ENCODE results near the gene RXFP2. TPM values are rescaled to one million over a fixed set of nuclear protein-coding genes. Genes with fewer than 3 reads are reported as not detected.

The RXFP2 gene
- total RNA-seq, 2 donors from 2014 or later, result not detected

DNA sequence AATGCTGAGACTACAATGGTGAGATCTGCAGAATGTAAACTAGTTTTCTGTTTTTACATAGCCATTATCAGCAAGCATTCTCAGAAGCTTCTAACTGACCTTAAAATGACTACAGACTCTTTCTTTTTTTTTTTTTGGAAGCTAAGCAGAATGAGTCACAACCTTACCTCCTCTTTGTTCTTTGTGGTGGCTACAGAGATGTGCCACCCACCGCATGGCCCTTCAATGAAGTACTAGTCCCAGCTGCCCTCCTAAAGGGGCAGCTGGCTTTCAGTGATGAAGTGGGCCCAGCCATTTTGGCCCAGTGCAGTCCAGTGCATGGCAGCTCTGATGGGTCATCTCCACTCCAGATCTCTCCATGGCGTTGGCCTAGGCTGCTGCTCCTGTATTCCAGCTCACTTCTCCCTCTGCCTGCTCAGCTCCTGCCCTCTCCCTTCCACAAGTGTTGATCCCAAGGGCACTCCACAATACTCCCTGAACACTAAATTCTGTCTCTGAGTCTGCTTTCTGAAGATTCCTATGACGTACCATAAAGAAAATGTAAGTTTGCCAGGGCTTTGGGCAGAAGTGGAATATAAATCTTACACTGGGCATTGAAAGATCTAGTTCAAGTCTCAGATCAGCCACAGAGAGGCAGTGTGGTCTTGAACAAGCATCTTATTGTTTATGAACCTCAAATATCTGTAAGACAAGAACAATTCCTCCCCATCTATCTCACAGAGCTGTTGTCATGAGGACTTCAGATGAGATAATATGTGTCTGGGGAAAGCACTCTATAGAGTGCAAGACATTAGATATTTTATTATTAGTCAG, 85.6 kb downstream of the RXFP2 start:
- Histone ChIP-seq H3K27ac (no peak overlapping the region), H3K4me1 (replicated peaks) (no peaks in the 10 kb centered on the region), H3K27me3 (replicated peaks; ENCODE audit: insufficient read depth) (no peaks in the 10 kb centered on the region), H3K9me3 (no peaks in the 10 kb centered on the region), H3K36me3 (no peaks in the 10 kb centered on the region), H3K4me3 (no peak overlapping the region)
- TF ChIP-seq, protein P1, sequence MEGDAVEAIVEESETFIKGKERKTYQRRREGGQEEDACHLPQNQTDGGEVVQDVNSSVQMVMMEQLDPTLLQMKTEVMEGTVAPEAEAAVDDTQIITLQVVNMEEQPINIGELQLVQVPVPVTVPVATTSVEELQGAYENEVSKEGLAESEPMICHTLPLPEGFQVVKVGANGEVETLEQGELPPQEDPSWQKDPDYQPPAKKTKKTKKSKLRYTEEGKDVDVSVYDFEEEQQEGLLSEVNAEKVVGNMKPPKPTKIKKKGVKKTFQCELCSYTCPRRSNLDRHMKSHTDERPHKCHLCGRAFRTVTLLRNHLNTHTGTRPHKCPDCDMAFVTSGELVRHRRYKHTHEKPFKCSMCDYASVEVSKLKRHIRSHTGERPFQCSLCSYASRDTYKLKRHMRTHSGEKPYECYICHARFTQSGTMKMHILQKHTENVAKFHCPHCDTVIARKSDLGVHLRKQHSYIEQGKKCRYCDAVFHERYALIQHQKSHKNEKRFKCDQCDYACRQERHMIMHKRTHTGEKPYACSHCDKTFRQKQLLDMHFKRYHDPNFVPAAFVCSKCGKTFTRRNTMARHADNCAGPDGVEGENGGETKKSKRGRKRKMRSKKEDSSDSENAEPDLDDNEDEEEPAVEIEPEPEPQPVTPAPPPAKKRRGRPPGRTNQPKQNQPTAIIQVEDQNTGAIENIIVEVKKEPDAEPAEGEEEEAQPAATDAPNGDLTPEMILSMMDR (IDR thresholded peaks at IDR 0.05), result no peak
- no peak for TF ChIP-seq POLR2AphosphoS5 (IDR thresholded peaks at IDR 0.05)
- no peak for TF ChIP-seq POLR2A (IDR thresholded peaks at IDR 0.05)
- intact Hi-C loops (cut with DNase I), result no loop called here
- 91% methylated on average over 3 of the region's 3 CpGs for WGBS
- DNase-seq (ENCODE audit: low spot score), result no peak

DNA sequence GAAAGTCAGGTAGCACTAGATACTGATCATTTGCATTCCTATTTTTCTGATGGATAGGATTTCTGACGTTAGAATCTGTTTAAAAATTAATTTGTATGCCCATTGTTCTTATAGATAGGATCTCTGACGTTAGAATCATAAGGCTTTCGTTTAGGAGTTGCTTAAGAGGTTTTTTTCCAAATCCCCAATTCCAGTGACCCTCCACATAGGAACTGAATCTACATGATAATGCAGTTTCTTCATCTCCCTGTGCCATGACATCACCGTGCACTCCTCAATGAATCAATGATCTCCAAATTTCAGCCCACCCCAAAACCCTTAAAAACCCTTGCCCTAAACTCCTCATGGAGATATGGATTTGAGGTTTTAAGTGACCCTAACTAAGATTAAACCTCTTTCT, 87.2 kb downstream of the RXFP2 start:
- Histone ChIP-seq H3K27ac (no peak overlapping the region), H3K4me3 (no peak overlapping the region), H3K9me3 (no peaks in the 10 kb centered on the region), H3K4me1 (replicated peaks) (no peaks in the 10 kb centered on the region), H3K36me3 (no peaks in the 10 kb centered on the region), H3K27me3 (replicated peaks; ENCODE audit: insufficient read depth) (no peaks in the 10 kb centered on the region)
- DNase-seq (ENCODE audit: low spot score), result no peak
- 72% methylated on average over 4 of the region's 4 CpGs for WGBS
- intact Hi-C loops (cut with DNase I), result no loop called here
- no peak for TF ChIP-seq POLR2A (IDR thresholded peaks at IDR 0.05)
- TF ChIP-seq POLR2AphosphoS5 (IDR thresholded peaks at IDR 0.05), result no peak
- TF ChIP-seq, protein P1 (IDR thresholded peaks at IDR 0.05), result no peak

DNA sequence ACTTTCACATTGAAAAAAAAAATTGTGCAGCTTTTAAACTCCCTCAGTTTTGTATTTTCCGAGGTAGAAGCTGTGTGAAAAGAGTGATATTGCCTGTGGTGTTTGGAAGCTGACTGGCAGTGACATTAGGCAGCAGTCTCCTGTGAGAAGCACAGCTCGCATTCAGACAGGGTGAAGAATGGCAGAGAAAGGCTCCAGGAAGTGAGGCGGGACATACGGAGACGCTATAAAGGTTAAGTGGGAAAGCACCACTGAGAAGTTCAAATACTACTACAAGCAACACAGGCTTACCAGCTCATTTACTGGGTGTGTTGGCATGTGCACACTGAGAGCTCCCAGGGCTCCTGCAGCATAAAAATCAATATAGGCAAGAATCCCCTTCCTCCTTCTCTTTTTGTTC, 88.4 kb downstream of the RXFP2 start:
- 28% methylated on average over 5 of the region's 5 CpGs for WGBS
- intact Hi-C loops (cut with DNase I), result no loop called here
- DNase-seq (ENCODE audit: low spot score), result no peak

DNA sequence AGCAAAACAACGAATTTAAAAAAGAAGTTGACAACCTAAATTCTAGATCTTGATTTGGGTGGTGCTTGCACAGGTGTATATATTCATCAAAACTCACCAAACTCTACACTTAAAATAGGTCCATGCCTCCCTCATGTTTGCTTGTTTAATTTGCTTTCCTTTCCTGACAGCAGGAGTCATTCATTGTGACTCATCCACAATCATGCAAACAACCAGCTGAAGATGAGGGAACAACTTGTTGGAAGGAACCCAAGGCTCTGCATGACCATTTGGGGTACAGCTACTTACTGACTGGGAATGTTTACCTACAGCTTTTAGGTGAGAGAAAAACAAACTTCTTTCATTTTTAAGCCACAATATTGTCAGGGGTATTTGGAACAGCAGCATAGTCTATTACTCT, 96.6 kb downstream of the RXFP2 start:
- no peak overlapping the region for H3K4me3 ChIP-seq
- WGBS, result 90% methylated on average over 1 of the region's 1 CpG
- H3K27me3 ChIP-seq (replicated peaks; ENCODE audit: insufficient read depth), result no peaks in the 10 kb centered on the region
- H3K4me1 ChIP-seq (replicated peaks), result no peaks in the 10 kb centered on the region
- DNase-seq (ENCODE audit: low spot score), result no peak
- H3K9me3 ChIP-seq, result no peaks in the 10 kb centered on the region
- TF ChIP-seq POLR2AphosphoS5 (IDR thresholded peaks at IDR 0.05) (no peak), POLR2A (IDR thresholded peaks at IDR 0.05) (no peak)
- TF ChIP-seq, protein P1 (IDR thresholded peaks at IDR 0.05), result no peak
- intact Hi-C loops (cut with DNase I), result no loop called here
- no peak overlapping the region for H3K27ac ChIP-seq
- no peaks in the 10 kb centered on the region for H3K36me3 ChIP-seq

More for the DNA sequence above, 88.4 kb downstream of the RXFP2 start:
- Histone ChIP-seq H3K4me3 (no peak overlapping the region), H3K27me3 (replicated peaks; ENCODE audit: insufficient read depth) (no peaks in the 10 kb centered on the region), H3K36me3 (no peaks in the 10 kb centered on the region), H3K9me3 (no peaks in the 10 kb centered on the region), H3K27ac (no peak overlapping the region), H3K4me1 (replicated peaks) (no peaks in the 10 kb centered on the region)
- TF ChIP-seq POLR2A (IDR thresholded peaks at IDR 0.05), result no peak
- TF ChIP-seq POLR2AphosphoS5 (IDR thresholded peaks at IDR 0.05), result no peak
- TF ChIP-seq, protein P1 (IDR thresholded peaks at IDR 0.05), result no peak

DNA sequence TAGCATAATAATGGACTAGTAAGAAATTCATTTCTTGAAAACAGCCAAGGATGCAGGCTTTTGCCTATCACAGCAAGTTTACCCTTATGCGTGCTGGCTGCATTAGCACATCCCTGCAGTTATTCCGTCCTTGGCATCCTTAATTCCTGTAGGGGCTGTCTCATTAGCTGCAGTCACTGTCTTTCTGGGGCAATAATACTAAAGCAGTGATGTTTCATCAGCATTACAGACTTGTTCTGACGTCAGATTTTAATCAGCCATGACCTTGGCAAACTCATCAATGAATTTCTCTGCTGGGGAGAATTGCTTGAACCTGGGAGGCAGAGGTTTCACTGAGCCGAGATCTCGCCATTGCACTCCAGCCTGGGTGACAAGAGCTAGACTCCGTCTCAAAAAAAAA, 103.7 kb downstream of the RXFP2 start:
- TF ChIP-seq POLR2A (IDR thresholded peaks at IDR 0.05), result no peak
- TF ChIP-seq, protein P1 (IDR thresholded peaks at IDR 0.05), result no peak
- 68% methylated on average over 6 of the region's 6 CpGs for WGBS
- DNase-seq (ENCODE audit: low spot score), result no peak
- no peak overlapping the region for H3K27ac ChIP-seq
- intact Hi-C loops (cut with DNase I), result no loop called here
- no peaks in the 10 kb centered on the region for H3K9me3 ChIP-seq
- H3K36me3 ChIP-seq, result no peaks in the 10 kb centered on the region
- no peaks in the 10 kb centered on the region for H3K4me1 ChIP-seq (replicated peaks)
- no peaks in the 10 kb centered on the region for H3K27me3 ChIP-seq (replicated peaks; ENCODE audit: insufficient read depth)
- no peak overlapping the region for H3K4me3 ChIP-seq

Data from prostate gland (tissue), 2 donors.